OCI-LY7 (cell line): ENCODE measurements around the gene MRRF.

Experiments
- EZH2phosphoT487 ChIP-seq: fragments of 200-600 bp; sonication (generic); IDR thresholded peaks from 2 replicates; pipeline ENCODE4 v1.6.1; 2018; ENCODE audit warnings: low read depth, borderline replicate concordance, mild to moderate bottlenecking, mixed run types, antibody characterized with exemption, low read length, moderate library complexity, mixed read lengths
- TF ChIP-seq, protein P1 (sequence below): fragments of 200-600 bp; sonication (generic); conservative IDR thresholded peaks from 2 replicates; pipeline ENCODE4 v1.5.1; 2014; ENCODE audit warnings: mild to moderate bottlenecking, antibody characterized with exemption, low read length, moderate library complexity, mixed read lengths

GRCh38 chr9:122367774-122368460 lies 103.2 kb downstream of the MRRF start:
- TF ChIP-seq, protein P1, sequence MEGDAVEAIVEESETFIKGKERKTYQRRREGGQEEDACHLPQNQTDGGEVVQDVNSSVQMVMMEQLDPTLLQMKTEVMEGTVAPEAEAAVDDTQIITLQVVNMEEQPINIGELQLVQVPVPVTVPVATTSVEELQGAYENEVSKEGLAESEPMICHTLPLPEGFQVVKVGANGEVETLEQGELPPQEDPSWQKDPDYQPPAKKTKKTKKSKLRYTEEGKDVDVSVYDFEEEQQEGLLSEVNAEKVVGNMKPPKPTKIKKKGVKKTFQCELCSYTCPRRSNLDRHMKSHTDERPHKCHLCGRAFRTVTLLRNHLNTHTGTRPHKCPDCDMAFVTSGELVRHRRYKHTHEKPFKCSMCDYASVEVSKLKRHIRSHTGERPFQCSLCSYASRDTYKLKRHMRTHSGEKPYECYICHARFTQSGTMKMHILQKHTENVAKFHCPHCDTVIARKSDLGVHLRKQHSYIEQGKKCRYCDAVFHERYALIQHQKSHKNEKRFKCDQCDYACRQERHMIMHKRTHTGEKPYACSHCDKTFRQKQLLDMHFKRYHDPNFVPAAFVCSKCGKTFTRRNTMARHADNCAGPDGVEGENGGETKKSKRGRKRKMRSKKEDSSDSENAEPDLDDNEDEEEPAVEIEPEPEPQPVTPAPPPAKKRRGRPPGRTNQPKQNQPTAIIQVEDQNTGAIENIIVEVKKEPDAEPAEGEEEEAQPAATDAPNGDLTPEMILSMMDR, result no peak
- TF ChIP-seq EZH2phosphoT487, result no peak
